Medulla oblongata (tissue), 1 donor: ENCODE data around the gene REPS1.

Experiments used
- DNase-seq: peaks from one replicate; pipeline ENCODE4 v3.0.0-alpha.2; 2015; ENCODE audit errors: extremely low spot score

The REPS1 gene

DNA sequence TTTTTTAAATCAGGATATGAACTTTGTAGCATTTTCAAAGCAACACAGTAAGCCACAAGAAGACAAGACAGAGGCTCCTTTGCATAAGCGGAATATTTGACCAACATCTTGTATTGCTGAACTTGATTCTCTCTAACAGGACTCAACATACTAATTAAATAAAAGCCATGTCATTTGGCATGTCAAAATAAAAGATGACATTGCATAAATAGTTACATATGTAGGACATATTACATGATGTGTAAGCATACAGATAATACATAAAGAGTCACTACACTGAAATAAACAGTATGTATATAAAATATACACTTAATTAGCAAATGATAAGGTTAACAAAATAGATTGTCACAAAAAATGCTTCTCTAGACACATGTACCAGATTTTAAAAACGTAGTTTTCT is 62.2 kb downstream of the REPS1 start:
- DNase-seq = no peak

GRCh38 chr6:138923561-138923960 is 64.5 kb downstream of the REPS1 start:
- no peak for DNase-seq

DNA sequence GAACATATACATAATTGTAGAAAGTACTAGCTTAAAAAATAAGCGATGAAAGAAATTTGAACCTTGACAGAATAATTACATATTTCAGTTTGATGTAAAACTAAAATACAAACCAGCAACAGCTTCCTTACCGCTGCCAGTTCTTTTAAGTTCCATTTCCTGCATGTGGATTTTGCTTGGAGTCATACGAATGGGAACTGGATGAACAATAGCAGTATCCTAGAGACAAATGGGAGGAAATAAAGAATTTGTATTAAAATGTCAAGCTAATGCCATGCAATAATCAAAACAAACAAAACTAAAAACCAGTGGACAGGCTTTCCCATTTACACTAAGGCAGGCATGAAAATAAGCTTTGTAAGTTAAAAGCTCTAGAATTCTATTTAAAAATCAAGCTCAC is 67.1 kb downstream of the REPS1 start:
- peak; percentile 32 for DNase-seq

- no peak for DNase-seq
These were observed 73.4 kb downstream of the REPS1 start for GRCh38 chr6:138914701-138915100.

DNA sequence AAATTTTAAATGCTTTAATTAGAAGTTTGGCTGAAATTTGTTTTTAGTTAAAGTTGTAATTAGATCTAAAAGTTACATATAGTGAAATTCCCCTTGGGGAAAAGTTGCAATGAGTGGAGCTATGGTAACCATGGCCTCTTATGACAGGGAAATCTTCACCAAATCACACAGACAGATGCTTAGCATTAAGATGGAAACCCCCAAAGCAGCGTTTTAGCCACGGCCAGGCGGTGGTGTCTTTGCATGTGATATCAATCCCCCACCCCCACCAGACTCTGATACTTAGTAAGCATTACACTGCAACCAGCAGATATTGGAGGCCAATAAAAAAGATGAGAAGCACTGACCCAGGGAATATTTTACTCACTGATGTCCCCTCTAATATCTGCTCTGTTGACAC is 75.7 kb downstream of the REPS1 start:
- DNase-seq = no peak

- DNase-seq = no peak
These were observed 78.1 kb downstream of the REPS1 start for GRCh38 chr6:138909975-138910374.

DNA sequence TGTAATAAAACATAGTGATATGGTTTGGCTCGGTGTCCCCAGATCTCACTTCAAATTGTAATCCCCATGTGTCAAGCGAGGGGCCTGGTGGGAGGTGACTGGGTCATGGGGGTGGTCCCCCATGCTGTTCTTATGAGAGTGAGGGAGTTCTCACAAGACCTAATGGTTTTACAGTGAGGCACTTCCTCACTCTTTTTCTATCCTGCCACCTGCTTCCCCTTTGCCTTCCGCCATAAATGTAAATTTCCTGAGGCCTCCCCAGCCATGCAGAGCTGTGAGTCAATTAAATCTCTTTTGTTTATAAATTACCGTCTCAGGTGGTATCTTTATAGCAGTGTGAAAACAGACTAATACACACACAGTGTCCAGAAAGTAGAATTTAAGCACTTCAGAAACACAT is 78.5 kb downstream of the REPS1 start:
- no peak for DNase-seq

GRCh38 chr6:138907167-138907566 is 80.9 kb downstream of the REPS1 start:
- no peak for DNase-seq

GRCh38 chr6:138897031-138897430 is 91.0 kb downstream of the REPS1 start:
- no peak for DNase-seq

- DNase-seq = no peak
These were observed 91.8 kb downstream of the REPS1 start for GRCh38 chr6:138896104-138896756.

GRCh38 chr6:138891255-138891986 is 96.6 kb downstream of the REPS1 start:
- DNase-seq = no peak

GRCh38 chr6:138885156-138885819 is 102.8 kb downstream of the REPS1 start:
- DNase-seq = no peak

DNA sequence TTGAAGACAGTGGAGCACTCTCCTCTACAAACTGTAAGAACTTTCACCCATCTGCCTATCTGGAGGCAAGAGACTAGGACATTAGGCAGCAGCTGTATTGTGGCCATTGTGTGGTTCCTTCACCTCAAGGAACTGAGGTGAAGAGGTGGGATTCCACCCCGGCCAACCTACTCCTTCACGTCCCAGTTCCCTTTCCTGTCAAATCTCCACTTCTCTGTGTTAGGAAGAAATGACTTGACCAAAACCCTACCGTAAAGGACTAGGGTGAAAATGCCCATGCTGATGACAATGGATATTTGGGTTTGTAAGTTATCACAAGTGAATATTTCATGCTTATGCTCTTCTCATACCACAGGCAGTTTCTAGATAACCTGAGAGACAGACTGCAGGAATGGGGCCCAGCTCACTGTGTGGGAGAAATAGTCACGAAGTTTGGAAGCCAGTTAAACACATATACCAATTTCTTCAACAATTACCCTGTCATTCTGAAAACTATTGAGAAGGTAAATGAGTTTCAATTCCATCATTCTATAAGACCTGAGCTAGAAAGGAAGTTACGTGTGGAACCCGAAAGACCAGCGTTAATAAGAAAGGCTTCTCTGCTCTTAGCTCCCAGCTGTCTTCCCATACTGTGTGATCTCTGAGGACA is 105.6 kb downstream of the REPS1 start:
- no peak for DNase-seq

- no peak for DNase-seq
These were observed 114.9 kb downstream of the REPS1 start for GRCh38 chr6:138873191-138873590.

GRCh38 chr6:138869398-138869797 is 118.7 kb downstream of the REPS1 start:
- DNase-seq = no peak

GRCh38 chr6:138868181-138868580 is 119.9 kb downstream of the REPS1 start:
- DNase-seq = no peak

DNA sequence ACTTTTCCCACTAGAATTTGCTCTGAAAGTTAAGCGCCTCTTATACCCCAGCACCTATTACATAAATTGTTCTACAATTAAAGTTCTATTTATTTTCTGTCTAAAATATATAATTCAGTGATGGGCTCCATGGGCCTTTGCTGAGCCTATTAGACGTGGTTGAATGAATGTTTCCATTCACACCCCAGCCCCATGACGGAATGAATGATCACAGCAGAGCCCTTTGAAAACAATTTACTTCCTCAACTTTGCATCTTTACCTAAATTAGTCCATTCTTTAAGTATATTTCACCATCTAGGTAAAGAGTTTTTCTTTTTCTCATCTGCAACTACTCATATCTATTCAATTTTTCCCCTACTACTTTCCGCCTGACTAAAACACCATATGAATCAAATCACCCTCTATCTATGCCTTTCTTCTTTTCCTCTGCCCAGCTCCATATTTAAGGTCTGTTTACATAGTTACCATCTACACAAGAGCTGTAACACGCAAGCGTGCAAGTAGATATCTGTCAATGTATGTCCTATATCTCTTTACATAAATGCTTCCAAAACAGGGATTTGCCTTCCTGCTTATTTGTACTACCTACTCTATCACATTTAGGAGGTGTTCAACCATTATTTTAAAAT is 122.5 kb downstream of the REPS1 start:
- no peak for DNase-seq

DNA sequence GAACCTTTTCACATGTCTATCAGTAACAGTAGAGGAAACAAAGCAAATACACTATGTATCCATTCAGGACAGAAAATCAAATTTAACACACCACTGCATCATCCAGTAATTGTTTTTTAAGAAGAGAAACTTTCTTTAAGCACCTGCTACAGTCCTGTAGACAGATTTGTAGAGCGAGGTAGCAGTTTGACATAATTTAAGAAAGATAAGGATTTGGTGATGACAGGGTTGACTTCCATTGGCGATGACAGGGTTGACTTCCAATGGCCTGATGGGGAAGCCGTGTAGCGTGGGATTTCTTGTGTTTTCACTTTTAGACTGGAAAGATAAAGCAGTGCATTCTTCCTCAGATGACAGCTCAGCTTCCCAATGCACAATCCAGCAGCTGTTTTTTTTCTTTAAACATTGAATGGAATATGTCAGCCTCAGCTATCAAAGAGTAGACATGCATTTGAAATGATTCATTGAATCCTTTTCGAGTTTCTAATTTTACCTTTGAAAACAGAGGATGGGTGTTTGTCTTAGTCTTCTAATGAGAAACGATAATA is 123.6 kb downstream of the REPS1 start:
- DNase-seq = no peak

DNA sequence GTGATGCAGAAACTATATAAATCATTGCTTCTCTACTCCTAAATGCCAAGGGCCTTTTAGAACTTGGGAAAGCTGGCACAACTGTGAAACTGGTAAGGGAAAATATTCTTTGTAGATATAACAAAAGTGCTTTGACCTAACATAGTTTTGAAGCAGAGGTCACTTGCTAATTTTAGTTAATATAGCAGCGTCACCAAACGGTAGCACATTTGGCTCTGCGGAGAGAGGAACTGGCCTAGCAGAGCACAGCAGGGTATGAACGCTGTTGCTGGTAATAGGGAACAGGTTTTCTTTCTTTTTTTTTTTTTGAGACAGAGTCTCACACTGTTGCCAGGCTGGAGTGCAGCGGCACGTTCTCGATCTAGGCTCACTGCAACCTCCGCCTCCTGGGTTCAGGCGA is 124.7 kb downstream of the REPS1 start:
- no peak for DNase-seq

DNA sequence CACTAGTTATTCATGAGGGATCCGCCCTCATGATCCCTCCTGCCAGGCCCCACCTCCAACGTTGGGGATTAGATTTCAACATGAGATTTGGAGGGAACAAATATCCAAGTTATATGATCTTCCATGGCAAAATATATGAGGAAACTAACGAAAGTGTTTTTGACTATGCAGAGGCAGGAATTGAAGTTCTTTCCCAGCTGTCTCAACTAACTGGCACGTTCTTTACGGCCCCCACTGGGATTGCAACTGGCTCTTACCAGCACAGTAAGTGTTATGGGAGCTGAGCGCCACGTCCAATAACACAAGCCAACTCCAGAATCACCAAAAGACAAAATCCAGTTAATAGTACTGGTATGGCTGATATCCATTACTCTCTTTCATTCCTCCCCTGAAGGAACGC is 125.6 kb downstream of the REPS1 start:
- no peak for DNase-seq

GRCh38 chr6:138857775-138858174 is 130.3 kb downstream of the REPS1 start:
- DNase-seq = no peak

GRCh38 chr6:138856654-138857053 is 131.4 kb downstream of the REPS1 start:
- no peak for DNase-seq
